ENCODE measurements around the gene PDZK1.

PDZK1 gene

GRCh38 chr1:145701306-145701862 is 5.8 kb downstream of the PDZK1 start:
- no peak for DNase-seq (ENCODE audit: low read depth)
- TF ChIP-seq CTCF (IDR thresholded peaks at IDR 0.05; ENCODE audit: insufficient read depth, low read depth, low read length, missing control alignments): no peak

GRCh38 chr1:145696630-145696960 is 10.6 kb downstream of the PDZK1 start:
- no peak for TF ChIP-seq CTCF (IDR thresholded peaks at IDR 0.05; ENCODE audit: insufficient read depth, low read depth, low read length, missing control alignments)
- no peak for DNase-seq (ENCODE audit: low read depth)
- H3K4me3 ChIP-seq (ENCODE audit: low read depth, low read length): no peak overlapping the region

More at GRCh38 chr1:145701306-145701862, 5.8 kb downstream of the PDZK1 start:
- no peak overlapping the region for H3K4me3 ChIP-seq (ENCODE audit: low read depth, low read length)

- no peak for TF ChIP-seq CTCF (IDR thresholded peaks at IDR 0.05; ENCODE audit: insufficient read depth, low read depth, low read length, missing control alignments)
- no peak for DNase-seq (ENCODE audit: low read depth)
- no peak overlapping the region for H3K4me3 ChIP-seq (ENCODE audit: low read depth, low read length)
These were observed 11.1 kb downstream of the PDZK1 start for GRCh38 chr1:145695821-145696629.

- no peak for TF ChIP-seq CTCF (IDR thresholded peaks at IDR 0.05; ENCODE audit: insufficient read depth, low read depth, low read length, missing control alignments)
- no peak overlapping the region for H3K4me3 ChIP-seq (ENCODE audit: low read depth, low read length)
- DNase-seq (ENCODE audit: low read depth): no peak
These were observed 14.3 kb downstream of the PDZK1 start for GRCh38 chr1:145692785-145693443.

- peak; percentile 73 for DNase-seq (ENCODE audit: low read depth)
- TF ChIP-seq CTCF (IDR thresholded peaks at IDR 0.05; ENCODE audit: insufficient read depth, low read depth, low read length, missing control alignments): no peak
- H3K4me3 ChIP-seq (ENCODE audit: low read depth, low read length): no peak overlapping the region
These were observed 16.3 kb downstream of the PDZK1 start for GRCh38 chr1:145690587-145691558.

- TF ChIP-seq CTCF (IDR thresholded peaks at IDR 0.05; ENCODE audit: insufficient read depth, low read depth, low read length, missing control alignments): no peak
- H3K4me3 ChIP-seq (ENCODE audit: low read depth, low read length): no peak overlapping the region
- no peak for DNase-seq (ENCODE audit: low read depth)
These were observed 17.2 kb downstream of the PDZK1 start for GRCh38 chr1:145689922-145690321.

Data from GM12865 (cell line).